COLO668 (cell line): ENCODE measurements around the gene FLII.
A peak's percentile ranks its signal among the peaks of the same experiment; 100 is the strongest.
"Not testable (repeated sequence)": the region's sequence is repeated elsewhere in the genome, so short reads cannot be mapped to it uniquely, and the experiment has no call there.

Experiments
- DNase-seq: peaks from one replicate; lab custom pipeline; 2025; ENCODE audit not compliant: unreplicated experiment; lab: John Stamatoyannopoulos, UW

FLII gene

DNA sequence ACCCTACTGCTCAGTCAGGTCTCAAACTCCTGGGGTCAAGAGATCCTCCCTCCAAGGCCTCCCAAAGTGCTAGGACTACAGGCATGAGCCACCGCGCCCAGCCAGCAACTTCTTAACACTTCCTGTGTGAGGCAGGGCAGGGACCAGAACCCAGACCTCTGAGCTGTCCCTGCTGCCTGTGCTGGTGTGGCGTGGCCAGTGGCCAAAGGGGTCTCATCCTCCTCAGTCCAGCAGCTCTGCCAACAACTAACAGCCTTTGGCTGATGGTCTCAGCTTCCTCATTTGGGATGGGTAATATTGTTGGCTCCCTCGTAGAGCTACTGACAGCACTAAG lies 34.5 kb downstream of the FLII start:
- DNase-seq: no peak

DNA sequence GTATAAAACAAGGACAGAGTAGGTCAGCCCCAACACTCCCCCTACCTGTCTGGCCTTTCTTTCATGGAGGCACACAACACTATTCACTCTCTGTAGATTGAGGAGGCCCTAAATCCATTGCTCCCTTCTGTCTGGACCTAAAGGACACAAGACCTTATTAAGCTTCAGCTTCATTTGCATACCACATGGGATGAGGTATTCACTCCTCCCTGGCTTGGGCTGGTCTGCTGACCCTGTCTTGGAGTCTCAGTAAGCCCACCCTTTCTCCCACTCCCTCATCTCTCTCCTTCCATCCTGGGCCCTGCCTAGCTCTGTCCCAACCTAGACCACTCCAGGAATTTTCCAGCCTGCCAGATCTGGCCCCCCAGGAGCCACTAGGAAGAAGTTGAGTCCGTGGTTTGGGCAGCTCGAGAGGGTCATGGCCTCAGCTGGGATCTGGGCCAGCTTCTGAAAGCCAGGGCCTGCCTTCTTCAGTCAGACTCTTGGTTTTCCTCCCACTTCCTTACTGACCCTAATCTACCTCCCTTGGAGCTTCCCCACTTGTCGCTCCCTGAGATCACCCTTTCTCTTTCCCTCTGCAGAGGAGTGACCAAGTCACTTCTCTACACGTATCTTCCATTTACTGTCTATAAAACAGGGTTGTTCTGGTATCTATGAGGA lies 39.7 kb downstream of the FLII start:
- no peak for DNase-seq

GRCh38 chr17:18217412-18218015 lies 41.0 kb downstream of the FLII start:
- DNase-seq: peak; percentile 50

DNA sequence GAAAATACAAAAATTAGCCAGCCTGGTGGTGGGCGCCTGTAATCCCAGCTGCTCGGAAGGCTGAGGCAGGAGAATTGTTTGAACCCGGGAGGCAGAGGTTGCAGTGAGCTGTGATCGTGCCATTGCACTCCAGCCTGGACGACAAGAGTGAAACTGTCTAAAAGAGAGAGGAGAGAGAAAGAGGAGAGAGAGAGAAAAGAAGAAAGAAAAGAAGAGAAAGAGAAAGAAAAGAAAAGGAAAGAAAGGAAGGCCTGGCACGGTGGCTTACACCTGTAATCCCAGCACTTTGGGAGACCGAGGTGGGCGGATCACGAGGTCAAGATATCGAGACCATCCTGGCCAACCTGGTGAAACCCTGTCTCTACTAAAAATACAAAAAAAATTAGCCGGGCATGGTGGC lies 41.6 kb downstream of the FLII start:
- DNase-seq: not testable (repeated sequence)

GRCh38 chr17:18213666-18214270 lies 44.8 kb downstream of the FLII start:
- no peak for DNase-seq

DNA sequence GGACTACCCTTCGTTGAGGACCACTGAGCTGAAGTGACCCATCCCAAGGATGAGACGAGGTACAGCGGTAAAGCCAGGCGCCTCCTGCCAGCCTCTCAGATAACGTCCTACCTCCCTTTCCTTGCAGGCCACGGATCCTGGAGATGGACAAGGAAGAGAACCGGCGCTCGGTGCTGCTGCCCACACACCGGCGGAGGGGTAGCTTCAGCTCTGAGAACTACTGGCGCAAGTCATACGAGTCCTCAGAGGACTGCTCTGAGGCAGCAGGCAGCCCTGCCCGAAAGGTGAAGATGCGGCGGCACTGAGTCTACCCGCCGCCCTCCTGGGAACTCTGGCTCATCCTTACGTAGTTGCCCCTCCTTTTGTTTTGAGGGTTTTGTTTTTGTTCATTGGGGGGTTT lies 50.4 kb downstream of the FLII start:
- DNase-seq: no peak

- no peak for DNase-seq
Measured at GRCh38 chr17:18206962-18207361, 51.6 kb downstream of the FLII start.

DNA sequence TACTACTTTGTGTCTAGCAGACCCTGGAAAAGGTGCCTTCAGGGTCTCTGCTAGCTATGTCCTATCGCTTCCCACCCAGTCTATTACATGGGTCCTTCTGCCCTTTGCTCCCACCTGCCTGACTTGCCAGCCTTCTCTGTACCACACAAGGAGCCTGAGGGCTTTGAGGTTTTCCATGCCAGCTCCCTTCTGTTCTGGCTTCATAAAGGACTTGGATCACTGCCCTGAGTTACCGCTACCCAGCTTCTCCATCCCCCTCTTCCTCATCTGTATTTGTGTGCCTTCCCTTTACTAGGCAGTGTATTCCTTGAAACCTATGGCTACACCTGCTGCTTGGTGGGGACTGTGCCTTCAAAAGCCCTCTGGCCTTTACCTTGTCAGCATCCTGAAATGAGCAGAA lies 52.7 kb downstream of the FLII start:
- no peak for DNase-seq

DNA sequence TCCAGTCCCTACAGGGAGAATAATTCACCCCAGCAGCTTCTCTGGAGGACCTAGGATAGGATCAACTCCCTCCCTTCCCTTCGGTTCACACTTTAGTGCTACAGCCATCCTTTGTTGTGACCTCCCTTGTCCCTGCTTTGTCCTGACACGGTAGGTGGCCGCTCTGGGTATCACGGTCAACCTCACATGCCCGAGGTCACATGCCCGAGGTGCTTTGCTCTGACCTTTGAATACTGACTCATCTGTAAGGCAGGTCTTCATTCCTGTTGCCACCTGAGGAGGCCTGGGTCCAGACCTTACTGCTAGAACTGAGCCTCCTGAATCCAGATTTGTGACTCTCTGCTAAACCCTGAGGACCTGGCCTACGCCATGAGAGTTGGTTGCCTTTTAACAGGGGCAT lies 55.2 kb downstream of the FLII start:
- no peak for DNase-seq

DNA sequence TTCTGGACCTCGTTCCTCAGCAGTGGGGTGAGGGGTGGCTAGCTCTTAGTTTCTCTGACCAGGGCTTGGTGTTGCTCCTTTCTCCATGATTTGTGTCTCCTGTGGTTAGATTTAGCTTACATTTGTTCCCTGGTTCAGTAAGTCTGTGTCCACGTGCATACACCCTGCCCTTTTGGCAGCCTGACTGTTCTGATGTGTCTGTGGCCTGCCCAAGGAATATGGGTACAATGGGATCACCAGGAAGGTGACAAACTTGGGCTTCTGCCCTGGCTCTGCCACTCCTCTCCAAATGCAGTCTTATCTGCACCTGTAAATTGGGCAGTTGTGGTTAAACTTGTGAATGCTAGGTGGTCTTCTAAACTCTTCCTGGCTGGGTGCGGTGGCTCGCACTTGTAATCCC lies 57.4 kb downstream of the FLII start:
- no peak for DNase-seq

DNA sequence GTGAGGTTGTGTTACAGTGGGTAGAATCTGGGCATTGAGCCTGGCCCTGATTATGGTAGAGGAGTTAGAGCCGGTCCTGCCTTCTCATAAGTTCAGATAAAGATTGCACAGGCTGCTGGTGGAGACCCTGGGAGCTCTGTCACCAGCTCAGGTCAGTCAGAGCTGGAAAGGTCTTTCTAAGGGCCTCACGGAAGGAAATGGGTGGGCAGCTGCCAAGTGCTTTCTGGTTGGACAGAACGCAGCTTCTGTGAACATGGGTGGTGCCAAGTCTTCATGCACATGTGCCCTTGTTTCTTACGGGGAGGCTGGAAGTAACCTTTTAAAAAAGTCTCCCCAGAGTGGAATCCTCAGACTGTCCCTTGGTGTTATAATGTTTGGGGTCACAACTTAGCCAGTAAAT lies 60.0 kb downstream of the FLII start:
- DNase-seq: no peak

GRCh38 chr17:18197535-18198194 lies 60.9 kb downstream of the FLII start:
- DNase-seq: no peak

DNA sequence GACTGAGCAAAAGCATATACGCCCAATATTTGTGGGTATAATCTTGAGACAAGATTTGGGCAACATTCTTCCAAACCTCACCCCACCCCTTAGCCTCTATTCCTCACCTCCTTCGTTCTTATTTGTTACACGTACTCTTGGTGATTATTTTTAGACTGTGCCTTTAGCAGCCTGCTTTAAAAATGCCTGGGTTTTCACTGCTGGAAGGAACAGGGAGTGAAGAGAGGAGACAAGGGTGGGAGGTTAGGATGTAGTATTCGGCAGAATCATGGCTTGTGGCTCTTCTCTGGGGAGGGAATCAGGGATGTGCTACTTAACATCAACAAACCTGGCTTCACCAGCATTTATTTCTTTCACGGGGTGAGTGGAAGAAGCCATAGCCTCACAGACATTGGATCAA lies 63.3 kb downstream of the FLII start:
- DNase-seq: no peak
